Fibroblast of peridontal ligament (primary cell): ENCODE measurements around the gene ZNF682.
"Not testable (repeated sequence)": the region's sequence is repeated elsewhere in the genome, so short reads cannot be mapped to it uniquely, and the experiment has no call there.

Source experiments
- DNase-seq: peaks from one replicate; pipeline ENCODE4 v3.0.0-alpha.2; 2010; ENCODE audit errors: extremely low read depth

Gene ZNF682

GRCh38 chr19:20039203-20039723, at the start of gene ZNF682:
Gene ZNF682, minus strand, starts transcription at chr19:20039505. Its CDS starts 160 bp downstream, at chr19:20039345.
- DNase-seq = peak; percentile 92

- not testable (repeated sequence) for DNase-seq
These were observed 43.6 kb upstream of the ZNF682 start for GRCh38 chr19:20082876-20083275.

DNA sequence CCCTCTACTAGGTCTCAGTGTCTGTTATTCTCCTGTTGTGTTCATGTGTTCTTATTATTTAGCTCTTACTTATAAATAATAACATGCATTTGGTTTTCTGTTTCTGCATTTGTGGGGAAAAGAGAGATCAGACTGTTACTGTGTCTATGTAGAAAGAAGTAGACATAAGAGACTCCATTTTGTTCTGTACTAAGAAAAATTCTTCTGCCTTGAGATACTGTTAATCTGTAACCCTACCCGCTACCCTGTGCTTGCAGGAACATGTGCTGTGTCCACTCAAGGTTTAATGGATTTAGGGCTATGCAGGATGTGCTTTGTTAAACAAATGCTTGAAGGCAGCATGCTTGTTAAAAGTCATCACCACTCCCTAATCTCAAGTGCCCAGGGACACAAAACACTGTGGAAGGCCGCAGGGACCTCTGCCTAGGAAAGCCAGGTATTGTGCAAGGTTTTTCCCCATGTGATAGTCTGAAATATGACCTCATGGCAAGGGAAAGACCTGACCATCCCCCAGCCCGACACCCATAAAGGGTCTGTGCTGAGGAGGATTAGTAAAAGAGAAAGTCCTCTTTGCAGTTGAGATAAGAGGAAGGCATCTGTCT, 43.0 kb upstream of the ZNF682 start:
- DNase-seq = not testable (repeated sequence)

- no peak for DNase-seq
These were observed 41.4 kb upstream of the ZNF682 start for GRCh38 chr19:20080656-20081055.

- no peak for DNase-seq
These were observed 40.2 kb upstream of the ZNF682 start for GRCh38 chr19:20079476-20079875.

DNA sequence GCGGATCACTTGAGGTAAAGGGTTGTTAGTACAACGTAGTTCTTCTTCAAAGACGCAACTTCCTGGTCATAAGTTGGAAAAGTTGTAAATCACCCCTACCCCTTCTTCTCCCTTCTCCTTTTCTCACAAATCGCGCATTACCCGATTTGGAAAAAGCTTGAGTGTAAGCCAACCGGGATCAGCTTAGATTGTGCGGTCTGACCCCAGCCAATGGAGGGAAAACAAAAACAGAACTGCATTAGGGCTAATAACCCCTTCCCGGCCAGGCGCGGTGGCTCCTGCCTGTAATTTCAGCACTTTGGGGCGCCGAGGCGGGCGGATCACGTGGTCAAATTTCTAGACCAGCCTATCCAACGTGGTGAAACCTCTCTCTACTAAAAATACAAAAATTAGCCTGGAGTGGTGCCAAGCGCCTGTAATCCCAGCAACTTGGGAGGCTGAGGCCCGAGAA, 39.3 kb upstream of the ZNF682 start:
- peak; percentile 56 for DNase-seq

- peak; percentile 97 for DNase-seq
These were observed 38.6 kb upstream of the ZNF682 start, which contains the start of gene ZNF90 for GRCh38 chr19:20077791-20078463. Gene ZNF90, plus strand, starts transcription at chr19:20078000. Its CDS starts 133 bp downstream, at chr19:20078133.

- DNase-seq = no peak
These were observed 33.6 kb upstream of the ZNF682 start for GRCh38 chr19:20072936-20073335.

DNA sequence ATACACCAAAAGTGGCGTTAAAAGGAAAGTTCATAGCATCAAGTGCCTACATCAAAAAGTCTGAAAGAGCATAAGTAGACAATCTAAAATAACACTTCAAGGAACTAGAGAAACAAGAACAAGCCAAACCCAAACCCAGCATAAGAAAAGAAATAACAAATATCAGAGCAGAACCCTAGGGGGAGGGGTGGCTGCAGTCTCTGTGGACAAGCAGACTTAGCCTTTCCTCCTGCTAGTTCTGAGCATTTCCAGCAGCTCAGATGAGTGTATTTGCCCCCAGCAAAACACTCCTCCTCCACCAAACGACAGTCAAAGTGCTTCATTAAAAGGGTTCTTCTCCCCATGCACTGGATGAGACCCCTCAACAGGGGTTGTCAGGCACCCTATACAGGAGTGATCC, 31.4 kb upstream of the ZNF682 start:
- DNase-seq = no peak

- DNase-seq = not testable (repeated sequence)
These were observed 29.3 kb upstream of the ZNF682 start for GRCh38 chr19:20068559-20068958.

GRCh38 chr19:20067943-20068342, 28.6 kb upstream of the ZNF682 start:
- DNase-seq = no peak

GRCh38 chr19:20066861-20067260, 27.6 kb upstream of the ZNF682 start:
- no peak for DNase-seq

GRCh38 chr19:20060282-20060681, 21.0 kb upstream of the ZNF682 start:
- no peak for DNase-seq

GRCh38 chr19:20058738-20059137, 19.4 kb upstream of the ZNF682 start:
- DNase-seq = not testable (repeated sequence)

DNA sequence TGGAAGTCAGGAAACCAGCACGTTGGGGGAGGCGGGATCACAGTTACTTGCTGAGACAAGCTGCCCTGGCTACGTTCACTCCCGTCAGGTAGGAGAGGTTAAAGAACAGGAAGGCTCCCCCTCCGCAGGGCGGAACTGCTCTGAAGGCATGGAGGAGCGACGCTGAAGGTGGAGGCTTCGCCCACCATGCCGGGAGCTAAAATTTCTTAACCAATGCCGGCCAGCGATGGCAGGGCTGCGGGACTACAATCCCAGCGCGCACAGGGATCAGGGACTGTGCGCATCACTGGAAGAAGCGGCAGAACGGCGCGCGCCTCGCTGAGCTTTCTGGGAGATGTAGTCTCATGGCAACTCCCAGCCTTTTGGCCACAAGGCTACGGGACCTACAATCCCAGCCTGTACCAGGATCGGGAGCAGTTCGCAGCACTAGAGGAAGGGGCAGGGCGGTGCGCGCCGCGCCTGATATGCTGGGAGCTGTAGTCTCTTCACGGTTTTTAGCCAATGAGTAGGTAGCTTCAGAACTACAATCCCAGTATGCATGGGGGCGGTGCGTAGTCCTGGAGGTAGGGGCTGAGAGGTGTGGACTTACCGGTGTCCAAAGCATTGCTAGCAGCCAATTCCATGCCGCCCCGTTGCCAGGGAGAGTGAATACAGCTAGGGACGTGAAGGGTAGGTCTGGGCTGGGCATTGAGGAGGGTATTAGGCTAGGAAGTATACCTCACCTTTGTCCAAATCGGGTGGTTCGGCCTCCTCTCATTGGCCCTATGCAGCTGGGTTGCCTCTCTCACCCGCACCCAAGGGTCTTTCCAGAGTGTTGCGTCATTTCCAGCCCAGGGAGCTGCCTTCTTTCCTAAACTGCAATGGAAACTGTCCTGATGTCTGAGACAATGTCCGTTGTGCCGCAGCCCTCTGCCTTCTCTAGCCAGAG, 12.8 kb upstream of the ZNF682 start:
- peak; percentile 93 for DNase-seq

GRCh38 chr19:20045742-20046141, 6.4 kb upstream of the ZNF682 start:
- not testable (repeated sequence) for DNase-seq

- no peak for DNase-seq
These were observed 5.4 kb upstream of the ZNF682 start for GRCh38 chr19:20044663-20045062.

- peak; percentile 8 for DNase-seq
These were observed 725 bp downstream of the ZNF682 start for GRCh38 chr19:20038358-20039202.

GRCh38 chr19:20035935-20036334, 3.4 kb downstream of the ZNF682 start:
- DNase-seq = no peak

- no peak for DNase-seq
These were observed 10.7 kb downstream of the ZNF682 start for GRCh38 chr19:20028611-20029010.

GRCh38 chr19:20005741-20006140, 33.6 kb downstream of the ZNF682 start:
- no peak for DNase-seq
